NOMO-1 treated with dmso at 0.1 percent for 144 hours (cell line): ENCODE results near the gene SPG11.
"Not testable (repeated sequence)": the region's sequence is repeated elsewhere in the genome, so short reads cannot be mapped to it uniquely, and the experiment has no call there.

Experiments used
- DNase-seq: peaks from one replicate; lab custom pipeline; 2025; ENCODE audit not compliant: unreplicated experiment; lab: John Stamatoyannopoulos, UW

The SPG11 gene

DNA sequence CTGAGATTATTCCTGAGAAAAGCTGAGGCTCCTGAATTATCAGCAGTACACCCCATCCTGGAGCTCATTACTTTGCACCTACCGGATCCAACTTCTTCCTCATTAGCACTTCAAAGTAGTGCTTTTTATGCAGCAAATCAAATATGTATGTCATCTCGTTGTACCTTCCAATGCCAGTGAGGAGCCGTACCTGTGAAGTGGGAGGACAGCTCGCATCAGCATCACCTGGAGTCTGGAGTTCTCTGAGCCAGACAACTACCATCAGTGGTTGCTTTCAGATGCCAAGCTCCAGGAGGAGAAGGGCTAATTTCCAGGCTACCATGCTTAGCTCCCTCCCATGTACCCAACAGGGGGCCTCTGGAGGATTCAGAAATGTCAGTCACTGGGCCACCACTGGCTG is 94.1 kb downstream of the SPG11 start:
- DNase-seq: no peak

DNA sequence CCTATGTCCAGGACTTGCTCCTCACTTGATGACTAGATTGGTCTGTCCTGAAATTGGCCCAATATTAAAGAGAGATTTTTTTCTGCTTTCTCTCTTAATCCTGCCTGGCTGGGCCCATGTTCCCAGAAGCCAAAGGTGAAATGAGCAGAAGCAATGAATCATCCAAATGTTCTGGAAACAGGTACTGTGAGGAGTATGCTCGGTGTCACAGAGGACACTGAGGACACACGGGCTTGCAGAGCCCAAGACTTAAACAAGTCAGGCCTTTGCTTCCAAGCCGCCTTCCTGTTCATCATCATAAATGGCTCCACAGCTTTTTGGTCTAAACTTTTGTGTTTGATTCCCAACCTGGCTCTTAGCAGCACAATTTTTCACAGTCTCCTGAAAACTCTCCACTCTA is 95.1 kb downstream of the SPG11 start:
- no peak for DNase-seq

DNA sequence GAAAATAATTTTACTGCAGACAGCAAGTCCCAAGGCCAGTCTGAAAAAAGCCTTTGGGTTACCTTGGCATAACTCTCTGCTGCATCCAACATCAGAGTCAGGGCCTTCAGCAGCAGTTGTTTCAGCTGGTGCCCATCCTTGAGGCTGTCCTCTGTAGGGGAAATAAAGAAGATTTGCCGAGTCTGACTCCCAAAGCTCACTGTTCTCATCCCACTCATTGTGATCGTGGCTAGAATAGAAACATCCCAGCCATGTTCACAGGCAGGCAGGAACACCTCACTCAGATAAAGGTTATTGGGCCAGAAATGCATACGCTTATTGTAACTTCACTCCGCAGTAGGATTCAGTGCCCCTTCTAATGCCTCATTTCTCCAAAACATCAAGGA is 97.3 kb downstream of the SPG11 start:
- DNase-seq: no peak

DNA sequence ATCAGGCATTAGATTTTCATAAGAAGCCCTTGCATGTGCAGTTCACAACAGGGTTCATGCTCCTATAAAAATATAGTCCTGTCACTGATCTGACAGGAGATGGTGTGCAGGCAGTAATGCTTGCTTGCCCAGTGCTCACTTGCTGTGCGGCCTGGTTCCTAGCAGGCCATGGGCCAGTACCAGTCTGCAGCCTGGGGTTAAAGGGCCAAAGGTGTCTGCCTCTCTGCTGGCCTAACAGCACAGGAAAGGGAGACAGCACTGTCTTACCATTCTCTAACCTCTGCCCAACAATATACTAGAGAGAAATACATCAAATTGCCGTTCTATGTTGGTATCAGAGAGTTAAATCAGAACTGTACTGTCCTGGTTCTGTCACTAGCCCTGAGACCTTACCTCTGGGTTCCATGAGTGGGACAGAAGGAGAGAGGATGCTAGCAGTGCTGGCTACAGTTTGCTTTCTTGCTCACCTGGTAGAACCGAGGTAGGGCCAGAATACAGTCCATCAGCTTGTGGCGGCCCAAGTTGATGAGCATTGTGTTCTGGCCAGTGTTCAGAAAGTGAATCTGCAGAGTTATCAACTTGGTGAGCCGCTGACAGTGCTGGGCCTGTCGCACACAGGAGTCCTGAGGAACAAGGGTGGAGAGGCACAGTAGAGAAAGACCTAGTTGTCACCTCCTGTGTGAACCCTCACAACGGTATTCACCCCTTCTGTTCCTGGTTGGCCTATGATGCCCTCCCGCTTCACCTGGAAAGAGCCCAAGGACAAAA is 97.9 kb downstream of the SPG11 start:
- DNase-seq: no peak

DNA sequence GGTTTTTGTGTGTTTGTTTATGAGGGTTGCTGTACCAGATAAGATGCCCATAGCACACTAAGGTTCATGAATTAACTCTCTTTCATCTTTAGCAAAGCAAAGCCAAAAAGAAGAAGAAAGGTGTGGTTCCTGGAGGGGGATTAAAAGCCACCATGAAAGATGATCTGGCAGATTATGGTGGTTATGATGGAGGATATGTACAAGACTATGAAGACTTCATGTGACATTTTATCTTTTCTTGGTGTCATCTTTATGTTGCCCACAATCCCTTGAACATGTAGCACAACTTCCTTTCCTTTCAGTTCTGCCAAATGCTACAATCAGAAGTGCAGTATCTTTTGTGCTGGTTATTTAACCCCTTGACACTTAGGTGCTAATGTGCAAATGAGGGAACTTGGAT is 102.5 kb downstream of the SPG11 start:
- not testable (repeated sequence) for DNase-seq

DNA sequence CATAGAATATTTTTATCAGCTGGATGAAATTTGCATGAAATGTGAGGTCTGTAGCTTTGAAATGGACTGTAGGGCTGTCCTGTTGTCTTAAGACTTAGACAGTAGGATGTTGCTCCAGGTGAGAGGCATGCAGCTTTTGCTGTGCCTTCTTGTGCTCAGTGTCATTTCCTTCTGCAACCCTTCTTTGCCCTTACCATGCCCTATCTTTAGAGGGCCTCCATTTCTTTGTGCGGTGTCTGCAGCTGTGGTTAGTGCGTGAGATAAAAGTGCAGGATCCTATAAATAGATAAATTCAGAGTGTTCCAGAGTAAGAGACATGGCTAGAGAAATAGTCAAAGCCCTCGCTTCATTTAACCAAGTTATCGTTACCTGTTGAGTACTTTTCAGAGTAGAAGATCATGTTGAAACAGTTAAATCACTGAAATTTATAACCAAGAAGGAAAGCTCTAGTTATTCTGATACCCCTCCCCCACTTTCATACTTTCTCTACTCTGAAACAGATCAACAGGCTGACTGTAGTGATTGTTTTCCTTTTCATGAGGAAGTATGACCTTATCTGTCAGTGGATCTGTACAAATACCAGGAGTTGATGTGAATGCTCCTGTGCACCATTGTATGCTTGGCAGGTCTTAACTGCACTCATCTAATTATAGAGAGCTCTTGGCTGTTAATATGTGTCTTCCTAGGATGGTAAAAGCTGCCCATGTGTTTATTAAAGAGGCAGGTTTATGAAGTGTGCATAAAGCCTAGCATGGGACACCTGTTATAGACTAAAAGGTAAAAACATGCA is 108.3 kb downstream of the SPG11 start:
- DNase-seq: no peak

DNA sequence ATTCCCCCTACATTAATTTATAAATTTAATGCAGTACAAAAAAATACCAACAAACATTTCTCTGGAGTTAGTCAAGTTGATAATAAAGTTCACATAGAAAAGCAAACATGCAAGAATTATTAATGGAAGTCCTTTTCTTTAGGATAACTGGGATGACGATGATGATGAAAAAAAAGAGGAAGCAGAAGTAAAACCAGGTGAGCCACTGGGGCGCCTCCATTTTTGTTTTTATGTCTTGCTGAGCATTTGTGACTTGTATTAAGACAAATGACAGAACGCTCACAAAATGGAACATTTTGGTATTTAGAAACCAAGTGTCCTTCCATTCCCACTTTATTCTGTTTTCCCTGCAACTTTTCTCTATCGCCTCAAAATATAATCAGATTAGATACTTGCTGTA is 112.7 kb downstream of the SPG11 start:
- DNase-seq: no peak

DNA sequence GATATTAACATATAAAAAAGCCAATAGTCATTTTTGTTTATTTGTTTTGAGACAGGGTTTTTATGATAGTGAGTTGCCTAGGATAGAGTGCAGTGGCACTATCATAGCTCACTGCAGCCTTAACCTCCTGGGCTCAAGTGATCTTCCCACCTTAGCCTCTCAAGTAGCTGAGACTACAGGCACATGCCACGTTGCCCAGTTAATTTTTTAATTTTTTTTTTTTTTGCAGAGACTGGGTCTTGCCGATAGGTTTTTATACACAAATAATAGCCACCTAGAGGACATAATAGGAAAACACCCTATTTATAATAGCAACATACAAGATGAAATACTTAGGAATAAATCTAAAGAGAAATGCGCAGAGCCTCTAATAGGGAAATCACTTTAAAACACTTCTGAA is 113.2 kb downstream of the SPG11 start:
- DNase-seq: no peak

DNA sequence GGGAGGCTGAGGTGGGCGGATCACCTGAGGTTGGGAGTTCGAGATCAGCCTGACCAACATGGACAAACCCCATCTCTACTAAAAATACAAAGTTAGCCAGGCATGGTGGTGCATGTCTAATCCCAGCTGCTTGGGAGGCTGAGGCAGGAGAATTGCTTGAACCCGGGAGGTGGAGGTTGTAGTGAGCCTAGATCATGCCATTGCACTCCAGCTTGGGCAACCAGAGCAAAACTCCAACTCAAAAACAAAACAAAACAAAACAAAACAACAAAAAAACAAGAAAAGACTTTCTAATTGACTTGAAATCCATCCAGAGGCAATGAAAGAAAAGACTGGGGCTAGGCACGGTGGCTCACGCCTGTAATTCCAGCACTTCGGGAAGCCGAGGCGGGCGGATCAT is 114.3 kb downstream of the SPG11 start:
- DNase-seq: not testable (repeated sequence)

DNA sequence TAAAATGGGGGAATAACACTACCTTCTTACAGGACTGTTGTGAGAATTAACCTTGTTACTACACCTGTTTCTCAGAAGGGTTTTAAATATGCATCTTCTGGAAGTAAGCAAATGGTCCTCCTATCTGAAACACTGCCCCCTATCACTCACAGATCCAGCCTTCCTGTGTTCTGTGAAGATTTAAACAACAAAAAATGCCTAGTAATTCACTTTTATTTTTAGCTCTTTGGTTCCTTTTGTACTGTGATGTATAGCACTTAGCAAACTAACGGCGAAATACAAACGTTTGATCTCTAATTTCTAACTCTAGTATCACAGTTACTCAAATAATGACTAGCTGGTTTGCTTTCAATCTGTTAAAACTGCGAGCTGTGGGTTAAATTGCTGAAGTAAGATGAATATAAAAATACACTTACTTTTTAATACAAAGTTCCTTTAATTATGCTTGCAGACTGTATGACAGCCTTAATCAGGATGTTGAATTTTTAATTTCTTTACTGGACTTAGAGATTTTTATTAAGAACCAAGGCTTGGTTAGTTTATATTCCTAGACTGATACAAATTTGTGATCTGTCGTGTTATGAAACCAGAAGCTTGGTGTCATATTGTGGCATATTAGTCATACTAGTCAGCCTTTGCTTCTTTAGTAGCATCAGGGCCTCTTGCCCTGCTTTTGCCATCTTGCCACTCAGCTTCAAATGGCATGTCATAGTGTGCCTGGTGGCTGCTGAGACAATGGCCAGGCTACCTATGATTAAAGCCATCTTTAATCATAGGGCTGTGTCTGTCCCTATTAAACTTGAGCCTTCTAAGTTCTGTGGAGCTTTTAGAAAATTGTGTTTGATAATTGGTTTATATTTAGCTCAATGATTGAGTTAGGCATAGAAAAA is 117.3 kb downstream of the SPG11 start:
- DNase-seq: no peak

DNA sequence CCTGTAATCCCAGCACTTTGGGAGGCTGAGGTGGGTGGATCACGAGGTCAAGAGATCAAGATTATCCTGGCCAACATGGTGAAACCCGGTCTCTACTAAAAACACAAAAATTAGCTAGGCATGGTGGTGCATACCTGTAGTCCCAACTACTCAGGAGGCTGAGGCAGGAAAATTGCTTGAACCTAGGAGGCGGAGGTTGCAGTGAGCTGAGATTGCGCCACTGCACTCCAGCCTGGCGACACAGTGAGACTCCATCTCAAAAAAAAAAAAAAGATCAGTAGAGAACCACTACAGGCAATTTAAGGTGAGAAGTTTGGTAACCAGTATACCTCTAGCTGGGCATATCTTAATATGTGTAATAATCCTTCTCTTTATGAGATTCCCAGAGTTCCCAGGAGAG is 118.7 kb downstream of the SPG11 start:
- not testable (repeated sequence) for DNase-seq

DNA sequence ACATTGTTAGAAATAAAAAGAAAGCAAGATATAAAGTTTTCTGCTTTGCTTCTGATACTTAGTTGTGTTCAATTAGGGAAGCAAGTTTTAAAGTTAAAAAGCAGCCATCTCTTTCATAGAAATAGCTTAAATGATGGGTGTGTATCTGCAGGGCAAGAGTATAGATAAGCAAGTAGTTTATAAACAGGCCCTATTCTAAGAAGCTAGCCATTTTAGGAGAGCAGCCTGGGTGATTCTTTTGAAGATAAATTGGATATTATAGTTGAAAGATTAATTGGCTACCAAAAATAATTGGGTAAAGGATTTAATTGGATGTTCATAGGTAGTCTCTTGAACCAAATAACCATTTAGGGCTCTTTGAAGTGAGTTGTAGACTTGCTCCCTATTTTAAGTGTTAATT is 120.9 kb downstream of the SPG11 start:
- DNase-seq: no peak

DNA sequence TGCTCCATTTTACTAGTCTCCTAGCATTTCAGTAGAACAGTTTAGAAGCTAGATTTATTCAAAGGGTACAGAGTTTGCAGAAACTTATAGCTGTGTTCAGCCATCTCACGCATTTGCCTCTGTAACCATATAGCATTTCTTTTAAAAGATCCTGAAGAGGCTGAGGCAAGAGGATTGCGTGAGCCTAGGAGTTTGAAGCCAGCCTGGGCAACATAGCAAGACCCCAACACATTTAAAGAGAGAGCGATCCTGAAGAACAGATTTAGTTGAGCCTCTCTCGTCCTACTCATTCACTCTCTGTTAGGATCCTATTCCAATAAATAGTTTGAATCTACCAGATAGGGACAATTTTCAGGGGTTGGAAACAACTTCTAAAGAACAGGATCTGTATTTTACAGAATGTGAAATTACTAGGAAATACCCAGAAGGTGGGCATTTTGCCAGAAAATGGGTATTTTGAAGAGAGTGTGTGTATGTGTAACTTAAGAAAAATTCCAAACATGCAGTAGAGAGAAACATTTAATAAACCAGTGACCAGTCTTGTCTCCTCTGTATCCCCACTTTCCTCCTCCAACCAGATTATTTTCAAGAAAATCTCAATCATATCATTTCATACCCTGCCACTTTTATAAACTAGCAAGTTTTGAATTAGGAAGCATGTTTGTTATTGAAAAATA is 122.0 kb downstream of the SPG11 start:
- no peak for DNase-seq

DNA sequence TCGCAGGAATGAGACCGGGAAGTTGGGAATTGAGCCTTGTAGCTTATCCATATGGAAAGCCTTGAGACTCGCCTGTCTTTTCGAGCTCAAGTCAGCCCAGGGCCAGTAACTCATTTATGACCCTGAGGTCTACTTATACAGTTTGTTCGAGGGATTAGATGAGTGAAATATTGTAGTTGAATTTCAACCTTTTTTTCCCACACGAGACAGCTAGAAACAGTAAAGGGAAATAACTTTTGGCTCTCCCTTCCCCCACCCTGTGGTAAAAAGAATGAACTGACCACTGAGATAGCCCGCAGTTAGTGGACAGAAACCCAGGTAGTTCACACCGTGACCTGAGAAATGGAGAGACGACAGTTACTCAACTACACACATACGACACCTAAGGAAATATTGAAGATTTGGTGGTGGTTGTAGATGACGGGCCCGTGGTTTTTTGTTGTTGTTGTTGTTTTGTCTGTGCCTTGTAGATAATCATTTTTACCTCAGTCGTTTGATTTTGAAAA is 125.7 kb downstream of the SPG11 start:
- no peak for DNase-seq

DNA sequence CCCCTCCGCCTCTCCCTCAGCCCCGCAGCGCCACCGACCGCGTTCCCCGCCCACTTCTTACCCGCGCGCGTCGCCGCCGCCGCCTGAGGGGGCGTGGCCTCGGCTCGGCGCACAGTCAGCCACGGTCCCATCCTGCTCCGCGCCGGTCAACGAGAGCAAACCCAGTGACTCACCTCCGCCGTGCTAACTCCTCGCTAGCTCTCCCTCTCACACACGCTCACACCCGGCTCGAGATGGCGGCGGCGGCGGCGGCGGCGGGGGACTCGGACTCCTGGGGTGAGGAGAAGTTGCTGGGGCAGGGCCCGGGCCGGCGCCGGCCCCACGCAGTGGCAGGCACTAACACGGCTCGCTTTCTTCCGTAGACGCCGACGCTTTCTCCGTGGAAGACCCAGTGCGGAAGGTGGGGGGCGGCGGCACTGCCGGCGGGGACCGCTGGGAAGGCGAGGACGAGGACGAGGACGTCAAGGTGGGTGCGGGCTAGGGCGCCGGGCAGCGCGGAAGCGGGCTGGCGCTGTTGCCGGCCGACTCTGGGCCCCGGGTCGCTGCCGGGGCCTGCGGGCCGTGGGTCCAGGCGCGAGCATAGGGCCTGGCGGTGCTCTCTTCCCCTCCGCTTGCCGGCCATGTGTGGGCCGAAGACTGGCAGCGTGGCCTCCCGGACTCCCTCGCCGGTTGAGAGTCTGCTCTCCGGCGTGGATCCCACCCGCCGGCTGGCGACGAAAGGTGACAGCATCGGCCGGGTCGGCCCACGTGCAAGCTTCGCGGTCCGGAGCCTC is 126.3 kb downstream of the SPG11 start, which contains the start of gene EIF3J:
Gene EIF3J, plus strand, starts transcription at position 186 of the 773 bp plus-strand sequence. Its CDS starts 48 bp downstream, at position 234.
- DNase-seq: peak; percentile 96

DNA sequence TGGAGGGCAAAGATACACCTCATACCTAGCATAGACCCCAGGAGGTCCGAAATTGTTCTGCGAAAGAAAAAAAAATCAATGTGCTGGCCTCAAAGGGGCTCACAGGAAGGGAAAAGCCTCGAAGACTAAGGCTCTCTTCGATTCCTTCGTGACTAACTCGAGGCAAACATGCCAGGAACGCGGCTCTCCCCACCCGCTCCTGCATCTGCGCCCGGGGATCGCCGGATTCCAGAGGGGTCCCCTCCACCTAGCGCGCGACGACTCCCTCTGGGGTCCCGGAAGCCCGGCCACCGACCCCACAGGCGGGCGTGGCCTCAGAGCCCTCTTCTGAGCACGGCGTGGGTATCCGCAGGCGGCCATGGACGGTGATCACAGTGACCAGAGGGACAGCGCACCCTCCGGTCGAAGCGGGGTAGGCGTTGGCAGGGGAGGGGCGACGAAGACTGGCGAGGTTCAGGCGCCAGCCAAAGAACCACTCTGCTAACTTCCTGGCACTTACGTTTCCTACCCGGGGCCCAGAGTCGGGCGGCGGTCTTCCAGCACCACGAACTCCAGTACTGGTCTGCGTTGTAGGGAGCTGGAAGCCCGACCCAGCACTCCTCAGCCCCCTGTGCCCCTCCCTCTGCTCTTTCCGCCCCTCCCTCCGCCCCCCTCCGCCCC is 127.0 kb downstream of the SPG11 start:
- DNase-seq: peak; percentile 95

DNA sequence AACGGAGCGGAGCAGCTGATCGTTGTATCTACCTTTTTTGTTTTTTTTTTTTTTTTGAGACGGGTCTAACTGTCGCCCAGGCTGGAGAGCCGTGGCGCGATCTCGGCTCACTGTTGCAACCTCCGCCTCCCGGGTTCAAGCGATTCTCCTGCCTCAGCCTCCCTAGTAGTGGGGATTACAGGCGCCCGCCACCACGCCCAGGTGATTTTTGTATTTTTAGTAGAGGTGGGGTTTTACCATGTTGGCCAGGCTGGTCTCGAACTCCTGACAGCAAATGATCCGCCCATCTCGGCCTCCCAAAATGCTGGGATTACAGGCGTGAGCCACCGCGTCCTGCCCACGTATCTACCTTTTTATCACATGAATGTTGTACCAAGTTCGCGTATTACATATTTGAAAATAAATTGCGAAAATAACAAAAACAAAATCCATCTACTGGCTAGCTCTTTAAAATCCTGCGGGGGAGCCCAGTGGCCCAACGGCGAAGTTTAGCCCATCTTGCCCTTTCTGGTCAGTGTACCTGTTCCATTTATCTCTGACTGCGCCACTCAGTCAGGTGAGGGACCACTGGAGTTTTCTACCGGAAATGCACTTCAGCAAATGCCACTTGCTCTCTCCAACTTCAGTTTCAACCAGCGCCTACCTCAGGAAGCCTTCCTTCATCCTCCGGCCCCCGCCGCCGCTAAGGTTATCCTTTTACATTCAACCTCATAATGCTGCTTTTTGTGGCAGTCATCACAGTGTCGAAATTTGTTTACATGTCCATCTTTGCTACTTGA is 127.8 kb downstream of the SPG11 start:
- DNase-seq: no peak

DNA sequence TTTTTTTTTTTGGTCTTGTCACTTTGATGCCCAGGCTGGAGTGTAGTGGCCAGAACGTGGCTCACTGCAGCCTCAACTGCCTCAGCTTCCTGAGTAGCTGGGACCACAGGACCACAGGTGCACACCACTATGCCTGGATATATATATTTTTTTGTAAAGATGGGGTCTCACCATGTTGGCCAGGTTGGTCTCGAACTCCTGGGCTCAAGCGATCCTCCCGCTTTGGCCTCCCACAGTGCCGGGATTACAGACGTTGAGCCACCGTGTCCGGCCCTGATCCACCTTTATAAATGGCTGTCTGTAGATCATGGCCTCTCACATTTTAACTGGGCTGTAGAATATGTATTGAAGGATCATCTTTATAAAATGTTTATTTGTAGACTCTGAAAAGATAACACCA is 128.4 kb downstream of the SPG11 start:
- no peak for DNase-seq

DNA sequence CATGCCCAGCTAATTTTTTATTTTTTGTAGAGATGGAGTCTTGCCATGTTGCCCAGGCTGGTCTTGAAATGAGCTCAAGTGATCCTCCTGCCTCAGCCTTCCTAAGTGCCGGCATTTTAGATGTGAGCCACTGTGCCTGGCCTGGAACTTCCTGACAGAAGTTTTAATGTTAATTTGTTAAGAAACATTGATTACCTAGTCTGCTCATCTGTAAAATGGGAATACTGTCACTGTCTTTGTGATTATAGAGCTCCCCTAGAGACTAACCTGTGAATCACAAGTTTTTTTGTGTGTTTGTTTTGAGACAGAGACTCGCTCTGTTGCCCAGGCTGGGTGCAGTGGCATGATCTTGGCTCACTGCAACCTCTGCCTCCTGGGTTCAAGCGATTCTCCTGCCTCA is 130.8 kb downstream of the SPG11 start:
- DNase-seq: no peak
